NCI-H1105 treated with DMSO at 0.1 percent for 48 hours (cell line): Measurements from ENCODE around the gene GRID2.
"Not testable (repeated sequence)": the region's sequence is repeated elsewhere in the genome, so short reads cannot be mapped to it uniquely, and the experiment has no call there.

Experiments
- DNase-seq: peaks from one replicate; lab custom pipeline; 2025; lab: John Stamatoyannopoulos, UW

GRID2 gene

GRCh38 chr4:93199492-93199891 is 895.7 kb downstream of the GRID2 start:
- DNase-seq, result peak; percentile 26

- DNase-seq, result no peak
Measured at GRCh38 chr4:93201471-93202096, 897.8 kb downstream of the GRID2 start.

- DNase-seq, result no peak
Measured at GRCh38 chr4:93203708-93204107, 899.9 kb downstream of the GRID2 start.

- no peak for DNase-seq
Measured at GRCh38 chr4:93212250-93212649, 908.5 kb downstream of the GRID2 start.

- DNase-seq, result no peak
Measured at GRCh38 chr4:93216646-93217045, 912.9 kb downstream of the GRID2 start.

GRCh38 chr4:93217431-93217830 is 913.7 kb downstream of the GRID2 start:
- DNase-seq, result no peak

- no peak for DNase-seq
Measured at GRCh38 chr4:93221771-93222170, 918.0 kb downstream of the GRID2 start.

- DNase-seq, result no peak
Measured at GRCh38 chr4:93228021-93228420, 924.3 kb downstream of the GRID2 start.

GRCh38 chr4:93232883-93233282 is 929.1 kb downstream of the GRID2 start:
- DNase-seq, result no peak

- no peak for DNase-seq
Measured at GRCh38 chr4:93237521-93237920, 933.8 kb downstream of the GRID2 start.

- no peak for DNase-seq
Measured at GRCh38 chr4:93243262-93243661, 939.5 kb downstream of the GRID2 start.

GRCh38 chr4:93261207-93261606 is 957.4 kb downstream of the GRID2 start:
- no peak for DNase-seq

- DNase-seq, result no peak
Measured at GRCh38 chr4:93263166-93263565, 959.4 kb downstream of the GRID2 start.

- no peak for DNase-seq
Measured at GRCh38 chr4:93267747-93268146, 964.0 kb downstream of the GRID2 start.

GRCh38 chr4:93285346-93285745 is 981.6 kb downstream of the GRID2 start:
- no peak for DNase-seq

- DNase-seq, result no peak
Measured at GRCh38 chr4:93289241-93289640, 985.5 kb downstream of the GRID2 start.

GRCh38 chr4:93289831-93290230 is 986.1 kb downstream of the GRID2 start:
- no peak for DNase-seq

- no peak for DNase-seq
Measured at GRCh38 chr4:93299118-93299517, 995.4 kb downstream of the GRID2 start.

GRCh38 chr4:93300780-93301555 is 997.2 kb downstream of the GRID2 start:
- DNase-seq, result not testable (repeated sequence)

GRCh38 chr4:93302310-93302709 is 998.5 kb downstream of the GRID2 start:
- no peak for DNase-seq

GRCh38 chr4:93303440-93303839 is 999.7 kb downstream of the GRID2 start:
- DNase-seq, result no peak

GRCh38 chr4:93312299-93312698 is 1008.5 kb downstream of the GRID2 start:
- no peak for DNase-seq

- no peak for DNase-seq
Measured at GRCh38 chr4:93313197-93313596, 1009.4 kb downstream of the GRID2 start.

GRCh38 chr4:93317057-93317456 is 1013.3 kb downstream of the GRID2 start:
- DNase-seq, result peak; percentile 47
